ENCODE results near the gene CTSC.

Gene CTSC

DNA sequence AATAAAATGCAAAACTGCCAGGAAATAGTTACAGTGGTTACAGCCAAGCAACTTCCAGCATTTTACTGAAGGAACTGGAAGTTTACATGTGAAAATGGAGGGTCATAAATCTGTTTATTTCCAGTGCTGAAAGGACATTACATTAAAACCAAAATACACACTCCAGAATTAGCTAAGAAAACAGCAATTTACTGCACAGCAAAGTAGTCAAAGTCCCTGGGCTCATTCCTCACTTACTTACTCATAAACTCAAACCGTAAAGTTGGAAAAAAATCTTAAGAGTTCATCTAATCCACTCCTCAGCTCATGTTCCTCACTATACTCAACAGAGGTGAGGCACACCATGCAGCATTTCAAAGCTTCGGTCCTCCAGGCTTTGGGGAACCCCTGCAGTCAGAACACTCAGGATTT is 17.4 kb downstream of the CTSC start:
- H3K4me1 Mint-ChIP-seq (ENCODE audit: low read depth), result peaks cover 57% of the 10 kb centered on the region
- H3K4me3 Mint-ChIP-seq, result no peak overlapping the region
- no peaks in the 10 kb centered on the region for H3K27me3 Mint-ChIP-seq
- H3K27ac Mint-ChIP-seq, result peak overlapping the region; percentile 84
- H3K9me3 Mint-ChIP-seq, result no peaks in the 10 kb centered on the region
- intact Hi-C loops (cut with micrococcal nuclease), result no loop called here
- H3K36me3 Mint-ChIP-seq (ENCODE audit: low read depth), result peaks cover 84% of the 10 kb centered on the region

DNA sequence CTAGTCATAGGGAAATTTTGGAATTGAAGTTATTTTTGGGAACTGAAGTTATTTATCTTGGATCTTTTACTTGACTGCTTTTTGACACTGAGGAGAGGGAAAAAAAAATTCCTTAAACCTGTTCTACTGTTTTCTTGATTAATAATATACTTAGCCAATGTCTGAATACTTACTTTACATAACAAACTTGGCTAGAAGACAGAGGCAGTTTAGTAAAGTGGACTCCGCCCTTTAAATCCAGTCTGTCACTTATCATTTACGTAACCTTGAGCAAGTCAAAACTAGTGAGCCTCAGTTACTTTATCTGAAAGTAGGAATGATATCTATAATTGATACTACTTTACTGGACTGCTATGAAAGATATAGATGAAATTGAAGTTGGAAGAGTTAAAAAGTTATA is 19.5 kb downstream of the CTSC start:
- H3K27me3 Mint-ChIP-seq, result no peaks in the 10 kb centered on the region
- H3K4me1 Mint-ChIP-seq (ENCODE audit: low read depth), result peaks cover 56% of the 10 kb centered on the region
- intact Hi-C loops (cut with micrococcal nuclease), result no loop called here
- no peaks in the 10 kb centered on the region for H3K9me3 Mint-ChIP-seq
- peak overlapping the region; percentile 27 for H3K27ac Mint-ChIP-seq
- H3K36me3 Mint-ChIP-seq (ENCODE audit: low read depth), result peaks cover 84% of the 10 kb centered on the region
- no peak overlapping the region for H3K4me3 Mint-ChIP-seq

DNA sequence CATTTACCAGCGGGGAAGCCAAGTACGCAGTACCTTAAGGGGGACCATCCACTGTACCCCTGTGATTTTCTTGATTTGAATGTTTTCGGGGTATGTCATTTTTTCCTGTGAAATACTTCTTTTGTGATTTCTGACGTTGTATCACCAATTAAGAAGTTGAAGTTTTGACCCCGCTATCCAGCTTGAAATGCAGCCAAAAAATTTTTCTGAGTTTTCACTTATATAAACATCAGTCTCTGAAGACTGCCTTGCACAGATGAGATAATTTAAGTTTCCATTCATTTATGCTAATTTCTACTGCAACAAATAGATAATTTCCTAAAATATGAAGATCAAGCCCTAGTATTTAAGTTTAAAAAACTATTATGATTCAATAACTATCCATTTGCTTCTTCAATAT is 20.0 kb downstream of the CTSC start:
- Mint-ChIP-seq H3K27me3 (no peaks in the 10 kb centered on the region), H3K36me3 (ENCODE audit: low read depth) (peaks cover 84% of the 10 kb centered on the region), H3K4me1 (ENCODE audit: low read depth) (peaks cover 56% of the 10 kb centered on the region), H3K4me3 (no peak overlapping the region), H3K9me3 (no peaks in the 10 kb centered on the region), H3K27ac (no peak overlapping the region)
- intact Hi-C loops (cut with micrococcal nuclease), result no loop called here

DNA sequence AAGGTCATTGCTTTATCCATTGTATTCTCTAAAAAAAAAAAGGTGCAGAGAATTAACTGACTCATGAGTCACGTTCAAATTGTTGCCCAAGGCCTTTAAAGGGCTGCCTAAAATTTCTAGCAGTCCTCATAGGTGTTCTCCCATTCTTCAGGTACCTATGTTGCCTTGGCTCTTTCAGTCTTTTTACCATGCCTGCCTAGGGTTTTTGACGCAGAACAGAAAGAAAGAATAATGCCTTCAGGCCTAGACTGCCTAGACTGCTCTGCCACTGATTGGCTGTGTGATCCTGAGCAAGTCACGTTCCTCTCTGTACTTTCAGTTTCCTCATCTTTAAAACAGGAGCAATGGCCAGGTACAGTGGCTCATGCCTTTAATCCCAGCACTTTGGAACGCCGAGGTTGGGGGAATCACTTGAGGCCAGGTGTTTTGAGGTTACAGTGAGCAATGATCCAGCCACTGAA is 21.5 kb downstream of the CTSC start:
- no peaks in the 10 kb centered on the region for H3K9me3 Mint-ChIP-seq
- peaks cover 84% of the 10 kb centered on the region for H3K36me3 Mint-ChIP-seq (ENCODE audit: low read depth)
- H3K4me3 Mint-ChIP-seq, result no peak overlapping the region
- H3K4me1 Mint-ChIP-seq (ENCODE audit: low read depth), result peaks cover 53% of the 10 kb centered on the region
- no peaks in the 10 kb centered on the region for H3K27me3 Mint-ChIP-seq
- peak overlapping the region; percentile 52 for H3K27ac Mint-ChIP-seq
- intact Hi-C loops (cut with micrococcal nuclease), result loop anchor here (2.0 kb wide), 1 partner anchor 15 kb away; no protein-coding TSS in a partner anchor

DNA sequence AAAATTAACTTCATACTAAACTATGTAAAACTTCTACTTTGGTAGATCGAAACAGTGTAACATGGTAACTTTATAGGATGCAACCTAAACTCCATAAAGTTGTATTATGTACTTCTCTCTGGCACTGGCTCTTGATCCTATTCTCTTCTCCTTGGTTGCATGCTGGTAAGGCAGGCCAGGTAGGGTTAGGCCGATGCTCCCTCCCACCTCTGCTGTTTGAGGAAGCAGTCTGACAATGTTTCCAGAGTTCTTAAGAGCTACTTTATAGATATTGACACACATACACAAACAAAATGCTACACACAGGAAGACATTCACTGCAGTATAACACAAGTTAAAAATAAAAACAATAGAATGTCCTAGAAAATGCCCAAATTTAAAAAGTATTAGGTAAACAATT is 22.5 kb downstream of the CTSC start:
- H3K27ac Mint-ChIP-seq, result peak overlapping the region; percentile 52
- H3K27me3 Mint-ChIP-seq, result no peaks in the 10 kb centered on the region
- peaks cover 48% of the 10 kb centered on the region for H3K4me1 Mint-ChIP-seq (ENCODE audit: low read depth)
- intact Hi-C loops (cut with micrococcal nuclease), result loop anchor here (2.0 kb wide), 1 partner anchor 14 kb away; no protein-coding TSS in a partner anchor
- H3K9me3 Mint-ChIP-seq, result no peaks in the 10 kb centered on the region
- no peak overlapping the region for H3K4me3 Mint-ChIP-seq
- peaks cover 88% of the 10 kb centered on the region for H3K36me3 Mint-ChIP-seq (ENCODE audit: low read depth)

DNA sequence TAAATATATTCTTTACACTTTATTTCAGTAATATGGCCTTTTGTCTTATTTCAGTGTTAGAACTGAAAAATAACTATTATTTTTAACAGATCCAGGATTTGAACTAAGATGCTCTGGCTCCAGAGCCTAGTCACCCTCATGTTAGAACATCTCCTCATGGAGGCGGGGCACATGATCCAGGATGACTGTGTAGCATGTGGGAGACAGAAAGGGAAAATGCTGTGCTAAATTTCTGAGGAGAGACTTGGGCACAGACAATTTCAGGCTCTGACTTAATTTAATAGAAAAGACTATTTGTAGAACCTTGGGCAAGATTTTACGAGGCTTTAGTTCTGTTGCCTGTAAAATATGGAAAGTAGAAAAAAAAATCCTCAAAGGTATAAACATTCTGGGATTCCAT is 24.1 kb downstream of the CTSC start:
- intact Hi-C loops (cut with micrococcal nuclease), result no loop called here

DNA sequence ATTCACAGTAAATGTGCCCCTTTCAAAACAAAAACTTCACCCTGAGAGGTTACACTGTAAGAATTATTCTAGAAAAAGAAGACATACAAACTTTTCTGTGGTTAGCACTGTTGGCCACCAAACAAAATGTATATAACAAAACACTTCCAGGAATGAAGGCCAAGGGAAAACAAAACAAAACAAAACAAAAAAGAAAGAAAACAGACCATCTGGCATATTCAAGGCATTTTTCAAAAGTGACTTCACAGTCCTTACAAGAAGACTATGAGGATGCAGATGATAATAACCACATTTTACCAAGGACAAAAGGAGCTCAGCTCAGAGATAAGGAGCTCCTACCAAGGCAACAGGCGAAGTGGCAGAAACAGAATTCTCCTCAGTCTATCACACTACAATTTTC is 24.9 kb downstream of the CTSC start:
- Mint-ChIP-seq H3K27me3 (no peaks in the 10 kb centered on the region), H3K27ac (peak overlapping the region; percentile 52), H3K36me3 (ENCODE audit: low read depth) (peaks cover 95% of the 10 kb centered on the region), H3K9me3 (no peaks in the 10 kb centered on the region), H3K4me1 (ENCODE audit: low read depth) (peaks cover 61% of the 10 kb centered on the region), H3K4me3 (no peak overlapping the region)
- intact Hi-C loops (cut with micrococcal nuclease), result no loop called here

More for the DNA sequence above, 24.1 kb downstream of the CTSC start:
- no peak overlapping the region for H3K4me3 Mint-ChIP-seq
- no peaks in the 10 kb centered on the region for H3K9me3 Mint-ChIP-seq
- H3K4me1 Mint-ChIP-seq (ENCODE audit: low read depth), result peaks cover 55% of the 10 kb centered on the region
- H3K27ac Mint-ChIP-seq, result peak overlapping the region; percentile 52
- peaks cover 95% of the 10 kb centered on the region for H3K36me3 Mint-ChIP-seq (ENCODE audit: low read depth)
- no peaks in the 10 kb centered on the region for H3K27me3 Mint-ChIP-seq

DNA sequence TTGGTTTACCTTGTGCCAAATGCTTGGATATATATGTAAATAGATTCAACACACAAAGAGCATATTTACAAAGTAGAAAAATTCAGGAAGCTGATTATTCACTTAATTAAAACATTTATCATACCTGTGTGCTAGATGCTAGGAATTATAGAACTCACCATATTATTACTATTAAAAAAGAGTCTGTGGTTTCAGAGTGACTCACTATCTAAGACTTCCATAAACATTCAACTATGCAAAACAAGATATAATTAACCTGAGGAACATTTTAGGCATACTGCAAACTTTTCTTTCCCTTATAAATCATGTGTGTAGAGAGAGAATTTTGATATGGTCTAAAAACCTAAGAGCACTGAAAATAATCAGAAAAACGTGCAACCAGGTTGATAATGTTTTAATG is 27.3 kb downstream of the CTSC start:
- no peaks in the 10 kb centered on the region for H3K27me3 Mint-ChIP-seq
- intact Hi-C loops (cut with micrococcal nuclease), result no loop called here
- H3K36me3 Mint-ChIP-seq (ENCODE audit: low read depth), result peaks cover 96% of the 10 kb centered on the region
- peaks cover 69% of the 10 kb centered on the region for H3K4me1 Mint-ChIP-seq (ENCODE audit: low read depth)
- no peak overlapping the region for H3K27ac Mint-ChIP-seq
- H3K4me3 Mint-ChIP-seq, result no peak overlapping the region
- H3K9me3 Mint-ChIP-seq, result no peaks in the 10 kb centered on the region

DNA sequence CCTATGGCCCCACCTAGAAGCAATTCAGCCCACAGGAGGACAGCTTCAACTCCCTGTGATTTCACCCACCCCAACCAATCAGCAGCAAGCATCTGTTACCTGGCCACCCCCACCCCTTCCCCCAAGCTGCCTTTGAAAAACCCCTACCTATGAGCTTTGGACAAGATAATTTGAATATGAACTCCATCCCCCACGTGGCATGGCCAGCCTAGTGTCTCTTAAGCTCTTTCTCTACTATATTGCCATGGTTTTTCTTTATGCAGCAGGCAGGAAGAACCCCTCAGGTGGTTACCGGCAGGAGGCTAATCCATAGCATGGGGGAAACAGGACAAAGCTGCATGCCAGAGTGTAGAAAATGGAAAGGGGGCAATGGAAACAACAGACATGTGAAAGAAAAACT is 29.0 kb downstream of the CTSC start:
- H3K4me3 Mint-ChIP-seq, result no peak overlapping the region
- H3K9me3 Mint-ChIP-seq, result no peaks in the 10 kb centered on the region
- H3K4me1 Mint-ChIP-seq (ENCODE audit: low read depth), result peaks cover 66% of the 10 kb centered on the region
- intact Hi-C loops (cut with micrococcal nuclease), result no loop called here
- H3K27me3 Mint-ChIP-seq, result no peaks in the 10 kb centered on the region
- no peak overlapping the region for H3K27ac Mint-ChIP-seq
- peaks cover 96% of the 10 kb centered on the region for H3K36me3 Mint-ChIP-seq (ENCODE audit: low read depth)

DNA sequence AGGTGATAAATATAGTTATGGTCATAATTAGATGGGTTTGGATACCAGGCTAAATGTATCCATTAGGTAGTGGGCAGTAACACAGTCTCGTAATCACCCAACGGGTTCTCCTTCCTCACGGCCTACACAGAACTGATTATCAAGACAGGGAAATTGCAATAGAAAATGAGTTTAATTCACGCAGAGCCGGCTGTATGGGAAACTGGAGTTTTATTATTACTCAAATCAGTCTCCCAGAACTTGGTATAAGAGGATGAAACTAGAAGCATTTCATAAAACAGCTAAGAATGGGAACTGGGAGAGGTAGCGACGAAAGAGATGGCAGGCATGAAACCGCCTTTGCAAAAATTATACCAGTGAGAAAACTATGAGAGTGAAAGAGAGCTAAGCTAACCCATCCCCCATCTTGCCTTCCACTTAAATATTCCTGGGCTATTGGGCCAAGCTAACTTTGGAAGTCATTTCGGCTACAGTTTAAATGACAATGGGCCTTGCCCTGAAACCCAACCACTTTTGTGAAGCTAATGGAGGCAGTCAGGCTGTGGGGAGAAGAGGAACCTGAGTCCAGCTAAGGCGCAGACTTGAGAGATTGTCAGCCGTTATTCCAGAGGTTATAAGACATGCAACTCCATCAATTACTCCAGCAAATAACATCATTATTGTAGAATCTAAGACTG is 29.6 kb downstream of the CTSC start:
- Mint-ChIP-seq H3K27ac (no peak overlapping the region), H3K4me1 (ENCODE audit: low read depth) (peaks cover 62% of the 10 kb centered on the region), H3K9me3 (no peaks in the 10 kb centered on the region), H3K4me3 (peak overlapping the region; percentile 2), H3K27me3 (no peaks in the 10 kb centered on the region), H3K36me3 (ENCODE audit: low read depth) (peaks cover 96% of the 10 kb centered on the region)
- intact Hi-C loops (cut with micrococcal nuclease), result no loop called here

DNA sequence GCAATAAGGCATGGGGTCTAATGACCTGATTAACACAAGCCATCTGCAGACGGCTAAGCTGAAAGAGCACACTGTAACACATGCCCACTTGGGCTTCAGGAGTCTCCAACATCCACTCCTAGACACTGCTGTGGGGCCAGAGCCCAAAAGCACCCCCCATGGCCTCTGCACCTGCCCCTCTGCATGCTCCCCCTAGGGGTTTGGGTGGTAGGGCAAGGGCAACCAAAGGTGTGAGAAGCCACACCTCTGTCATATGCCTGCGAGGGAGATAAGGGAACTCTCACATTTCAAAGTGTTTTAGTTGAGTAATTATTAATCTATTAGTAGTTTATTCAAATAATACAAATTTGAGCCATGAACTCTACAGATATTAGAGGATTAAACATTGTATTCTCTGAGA is 30.8 kb downstream of the CTSC start:
- Mint-ChIP-seq H3K27ac (no peak overlapping the region), H3K4me1 (ENCODE audit: low read depth) (peaks cover 65% of the 10 kb centered on the region), H3K36me3 (ENCODE audit: low read depth) (peaks cover 96% of the 10 kb centered on the region), H3K9me3 (no peaks in the 10 kb centered on the region), H3K4me3 (no peak overlapping the region), H3K27me3 (no peaks in the 10 kb centered on the region)
- intact Hi-C loops (cut with micrococcal nuclease), result no loop called here

DNA sequence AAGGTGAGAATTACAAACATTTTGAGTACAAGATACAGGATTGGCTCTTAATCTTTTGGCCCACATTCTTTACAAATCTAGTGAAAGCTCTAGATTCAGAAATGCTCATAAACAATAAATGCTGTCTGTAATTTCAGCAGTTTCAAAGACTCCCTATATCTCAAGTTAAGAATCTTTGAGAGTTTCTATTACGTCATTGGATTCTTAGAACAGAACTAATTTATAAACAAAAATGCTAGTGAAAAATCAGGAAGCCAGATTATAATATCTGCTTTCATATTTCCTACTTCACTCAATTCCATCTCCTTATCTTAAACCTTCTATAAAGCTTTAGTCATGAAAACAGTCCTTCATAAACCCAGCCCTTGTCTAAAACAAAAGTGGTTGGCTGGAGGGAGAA is 32.1 kb downstream of the CTSC start:
- H3K4me1 Mint-ChIP-seq (ENCODE audit: low read depth), result peaks cover 71% of the 10 kb centered on the region
- H3K36me3 Mint-ChIP-seq (ENCODE audit: low read depth), result peaks cover 98% of the 10 kb centered on the region
- H3K9me3 Mint-ChIP-seq, result no peaks in the 10 kb centered on the region
- no peak overlapping the region for H3K4me3 Mint-ChIP-seq
- H3K27me3 Mint-ChIP-seq, result no peaks in the 10 kb centered on the region
- H3K27ac Mint-ChIP-seq, result peak overlapping the region; percentile 61
- intact Hi-C loops (cut with micrococcal nuclease), result no loop called here

DNA sequence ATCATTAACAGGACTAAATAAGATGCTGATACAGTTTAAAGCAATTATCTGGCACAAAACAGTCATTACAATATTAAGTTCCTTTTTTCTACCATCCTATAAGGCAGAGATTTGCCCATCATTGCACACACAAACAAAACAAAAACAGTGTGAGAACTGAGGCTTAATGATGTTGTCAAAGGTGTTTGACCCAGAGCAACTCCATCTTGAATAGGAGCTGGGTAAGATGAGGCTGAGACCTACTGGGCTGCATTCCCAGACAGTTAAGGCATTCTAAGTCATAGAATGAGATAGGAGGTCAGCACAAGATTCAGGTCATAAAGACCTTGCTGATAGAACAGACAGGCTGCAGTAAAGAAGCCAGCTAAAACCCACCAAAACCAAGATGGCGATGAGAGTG is 33.2 kb downstream of the CTSC start:
- peaks cover 74% of the 10 kb centered on the region for H3K4me1 Mint-ChIP-seq (ENCODE audit: low read depth)
- H3K9me3 Mint-ChIP-seq, result no peaks in the 10 kb centered on the region
- H3K27ac Mint-ChIP-seq, result no peak overlapping the region
- no peaks in the 10 kb centered on the region for H3K27me3 Mint-ChIP-seq
- peaks cover 100% of the 10 kb centered on the region for H3K36me3 Mint-ChIP-seq (ENCODE audit: low read depth)
- no peak overlapping the region for H3K4me3 Mint-ChIP-seq
- intact Hi-C loops (cut with micrococcal nuclease), result no loop called here

DNA sequence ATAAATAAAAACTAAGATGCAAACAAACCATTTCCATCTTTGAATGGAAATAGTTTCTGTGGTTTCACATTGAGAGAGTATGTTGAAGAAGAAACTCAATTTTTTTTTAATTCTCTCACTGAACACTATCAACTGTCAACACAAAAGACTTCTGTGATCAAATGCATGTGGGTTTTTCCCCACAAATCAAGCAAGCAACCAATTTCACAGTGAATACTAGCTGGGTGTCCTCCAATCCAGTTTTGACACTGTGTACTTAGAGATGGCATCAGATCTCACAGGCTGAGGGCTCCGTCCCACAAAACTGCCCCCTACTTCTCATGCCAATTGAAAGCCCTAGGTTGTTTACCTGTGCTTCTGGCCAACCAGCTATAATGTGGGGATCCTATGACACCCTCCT is 34.5 kb downstream of the CTSC start:
- no peaks in the 10 kb centered on the region for H3K27me3 Mint-ChIP-seq
- intact Hi-C loops (cut with micrococcal nuclease), result no loop called here
- H3K27ac Mint-ChIP-seq, result peak overlapping the region; percentile 76
- peaks cover 100% of the 10 kb centered on the region for H3K36me3 Mint-ChIP-seq (ENCODE audit: low read depth)
- peaks cover 77% of the 10 kb centered on the region for H3K4me1 Mint-ChIP-seq (ENCODE audit: low read depth)
- no peaks in the 10 kb centered on the region for H3K9me3 Mint-ChIP-seq
- H3K4me3 Mint-ChIP-seq, result no peak overlapping the region
